ENCODE measurements around the gene EHD1. TPM values are rescaled to one million over a fixed set of nuclear protein-coding genes. Genes with fewer than 3 reads are reported as not detected.

EHD1 gene
- total and polyA plus RNA-seq, 9 of the 15 experiments (the other 6 are each of a cell fraction or from before 2014, with no cell fraction given) = 0.46 to 65.0 (median 16.4) TPM

- CTCF ChIA-PET (ENCODE audit: low intra/inter-chr PET ratio) = interaction anchor here (1.2 kb wide), 1 partner anchor 96 kb away, joined by 3 read pairs; no protein-coding TSS in a partner anchor
- Histone ChIP-seq H3K27me3 (ENCODE audit: control insufficient read depth in 2 of 2, insufficient read depth in 2 of 2, low read length in 2 of 2) (no peaks in the 10 kb centered on the region), H3K4me3 (peak overlapping the region; percentile 87), H3K4me1 (replicated peaks in 1 of 2; ENCODE audit: control insufficient read depth in 2 of 2, insufficient read depth in 2 of 2, low read length in 2 of 2) (peaks cover 20 to 43% of the 10 kb centered on the region in 2 experiments; a peak in 4 of 5 replicates), H3K79me2 (ENCODE audit: control insufficient read depth, insufficient read depth, low read length) (peaks cover 26% of the 10 kb centered on the region), H4K20me1 (replicated peaks; ENCODE audit: control insufficient read depth, insufficient read depth, low read length) (no peaks in the 10 kb centered on the region), H3K27ac (ENCODE audit: extremely low read depth, low read depth, low read length) (peak overlapping the region; percentile 64), H2AFZ (ENCODE audit: low read depth, low read length) (peak overlapping the region; percentile 73), H3K9me3 (replicated peaks; ENCODE audit: control insufficient read depth, insufficient read depth, low read depth, low read length) (no peaks in the 10 kb centered on the region), H3K4me2 (ENCODE audit: insufficient read depth, low read length) (peak overlapping the region; percentile 82), H3K9ac (ENCODE audit: insufficient read depth in 1 of 2, low read depth in 2 of 2, low read length in 2 of 2) (peak overlapping the region; percentile 78 to 86; a peak in 3 of 4 replicates), H3K36me3 (ENCODE audit: control insufficient read depth, insufficient read depth, low read length) (peaks cover 17% of the 10 kb centered on the region; the same call in 1 of the 3 replicates), H3K9me1 (ENCODE audit: control insufficient read depth, insufficient read depth, low read length) (no peaks in the 10 kb centered on the region)
- TSS peak; percentile 91 for BruUV-seq (replicated peaks)
- ATAC-seq (no peak), DNase-seq (ENCODE audit: extremely low read depth in 1 of 4, low spot score in 3 of 4) (no peak), FAIRE-seq (no peak)
- POLR2A ChIA-PET = interaction anchor here (1.0 kb wide), 2 partner anchors 10 to 217 kb away, joined by 3 read pairs; no protein-coding TSS in a partner anchor
- in situ Hi-C loops (cut with MboI) (no loop called here), intact Hi-C loops (cut with micrococcal nuclease) (loop anchor here (1.0 kb wide), 2 partner anchors 28 to 79 kb away; partner anchors contain the start of gene BATF2)
- 0% methylated on average over 6 of the region's 6 CpGs for WGBS (ENCODE audit: insufficient coverage, low coverage, missing lambda C conversion rate)
- peak; percentile 42; the same call in 1 of the 2 replicates for TF ChIP-seq PML (IDR thresholded peaks at IDR 0.05; ENCODE audit: low read length)
- TF ChIP-seq NFE2L1 (tag; IDR thresholded peaks at IDR 0.05; ENCODE audit: borderline replicate concordance, low read depth) = no peak
- TF ChIP-seq NFATC3 (IDR thresholded peaks at IDR 0.05) = peak; percentile 23; the same call in 1 of the 2 replicates
- TF ChIP-seq ZNF561 (CRISPR knock-in tag; conservative IDR thresholded peaks at IDR 0.05) = no peak
- 0 out of 2 replicates have a peak, but pooled peaks have one; percentile 14 for TF ChIP-seq HDAC2 (IDR thresholded peaks at IDR 0.05)
- TF ChIP-seq ELK1 (CRISPR knock-in tag; IDR thresholded peaks at IDR 0.05) = no peak
- TF ChIP-seq SMARCA4 (IDR thresholded peaks at IDR 0.05) = no peak; the same call in 1 of the 2 replicates
- TF ChIP-seq SREBF1 (IDR thresholded peaks at IDR 0.05; ENCODE audit: borderline replicate concordance, low read depth, low read length) = no peak
- TF ChIP-seq HCFC1 (IDR thresholded peaks at IDR 0.05; ENCODE audit: low read depth, low read length) = no peak
- TF ChIP-seq ZKSCAN1 (IDR thresholded peaks at IDR 0.05; ENCODE audit: low read depth, low read length) = no peak
- TF ChIP-seq CBX5 (IDR thresholded peaks at IDR 0.05; ENCODE audit: borderline replicate concordance, low read depth) = no peak
- TF ChIP-seq HDAC1 (IDR thresholded peaks at IDR 0.05) = peak in 1 of 2 experiments; percentile 17; a peak in 1 of 4 replicates
- TF ChIP-seq ZBTB26 (CRISPR knock-in tag; IDR thresholded peaks at IDR 0.05) = no peak
- TF ChIP-seq JUND (IDR thresholded peaks at IDR 0.05; ENCODE audit: borderline replicate concordance, low read depth, low read length) = no peak
- no peak for TF ChIP-seq JUND (tag; IDR thresholded peaks at IDR 0.05; ENCODE audit: borderline replicate concordance, low read depth, low read length)
- TF ChIP-seq BCL6 (CRISPR knock-in tag; IDR thresholded peaks at IDR 0.05) = no peak
- no peak for TF ChIP-seq ZC3H4 (CRISPR knock-in tag; IDR thresholded peaks at IDR 0.05; ENCODE audit: borderline replicate concordance)
- no peak for TF ChIP-seq E2F1 (CRISPR knock-in tag; IDR thresholded peaks at IDR 0.05)
- TF ChIP-seq PHB2 (IDR thresholded peaks at IDR 0.05; ENCODE audit: low read depth) = no peak
- no peak for TF ChIP-seq ATF1 (CRISPR knock-in tag; IDR thresholded peaks at IDR 0.05)
- no peak for TF ChIP-seq ATF1 (tag; IDR thresholded peaks at IDR 0.05)
Observed at GRCh38 chr11:64917663-64917995, 39.2 kb upstream of the EHD1 start.

Measured in K562 (cell line).